HG03571 (cell line): Measurements from ENCODE around the gene SLC25A22.

Experiments
- ATAC-seq: cut with Tn5 transposase; IDR thresholded peaks from one replicate; pipeline ENCODE4 v1.9.1; 2021; ENCODE audit not compliant: unreplicated experiment

The SLC25A22 gene

DNA sequence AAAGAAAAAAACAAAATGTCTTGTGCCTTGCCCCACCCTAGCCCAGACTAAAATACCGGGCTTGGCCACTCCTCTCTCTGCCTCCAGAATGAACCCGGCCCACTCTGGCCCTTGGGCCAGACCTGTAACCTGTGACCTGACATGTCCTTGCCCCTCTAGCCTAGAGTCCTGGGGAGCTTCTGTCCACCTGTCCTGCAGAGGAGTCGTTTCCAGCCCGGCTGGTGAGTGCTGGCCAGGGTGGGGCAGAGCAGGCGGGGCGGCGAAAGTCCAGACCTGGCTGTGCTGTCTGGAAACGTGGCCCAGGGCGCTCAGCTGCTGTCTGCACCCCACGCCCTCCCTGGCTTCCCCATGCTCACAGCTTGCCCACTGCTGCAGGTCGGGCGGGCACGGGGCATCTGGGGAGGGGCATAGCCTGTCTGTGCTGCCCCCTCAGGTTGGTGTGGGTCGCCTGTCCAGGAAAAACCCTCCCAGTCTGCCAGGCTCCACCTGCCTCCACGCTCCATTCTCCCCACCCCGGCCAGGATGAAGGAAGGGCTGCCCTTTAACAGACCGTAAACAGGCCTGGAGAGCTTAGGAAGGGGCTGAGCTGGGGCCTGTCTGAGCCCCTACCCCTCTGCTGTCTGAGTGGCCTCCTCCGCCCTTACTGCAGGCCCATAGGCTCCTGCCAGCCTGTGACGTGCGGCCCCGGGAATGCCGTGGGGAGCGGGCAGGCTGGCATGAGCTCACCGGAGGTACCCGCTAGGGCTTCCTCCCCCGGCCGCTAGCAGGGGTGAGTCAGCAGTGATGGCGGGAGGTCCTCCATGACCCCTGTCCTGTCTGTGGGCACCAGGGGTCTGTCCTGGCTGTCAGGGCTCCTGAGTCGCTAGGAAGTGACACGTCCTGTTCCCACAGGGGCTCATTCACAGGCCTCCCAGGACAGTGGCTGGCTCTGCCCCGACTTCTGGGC, 36.6 kb upstream of the SLC25A22 start:
- no peak for ATAC-seq

GRCh38 chr11:833849-834311, 35.8 kb upstream of the SLC25A22 start:
- no peak for ATAC-seq

GRCh38 chr11:833114-833791, 35.2 kb upstream of the SLC25A22 start:
- no peak for ATAC-seq

GRCh38 chr11:832529-833113, 34.5 kb upstream of the SLC25A22 start, which contains the start of gene CD151:
Gene CD151 (plus strand): TSS chr11:832952. CDS start chr11:836070, 3,118 bp downstream.
- ATAC-seq = no peak

- no peak for ATAC-seq
Measured at GRCh38 chr11:831961-832528, 34.0 kb upstream of the SLC25A22 start.

DNA sequence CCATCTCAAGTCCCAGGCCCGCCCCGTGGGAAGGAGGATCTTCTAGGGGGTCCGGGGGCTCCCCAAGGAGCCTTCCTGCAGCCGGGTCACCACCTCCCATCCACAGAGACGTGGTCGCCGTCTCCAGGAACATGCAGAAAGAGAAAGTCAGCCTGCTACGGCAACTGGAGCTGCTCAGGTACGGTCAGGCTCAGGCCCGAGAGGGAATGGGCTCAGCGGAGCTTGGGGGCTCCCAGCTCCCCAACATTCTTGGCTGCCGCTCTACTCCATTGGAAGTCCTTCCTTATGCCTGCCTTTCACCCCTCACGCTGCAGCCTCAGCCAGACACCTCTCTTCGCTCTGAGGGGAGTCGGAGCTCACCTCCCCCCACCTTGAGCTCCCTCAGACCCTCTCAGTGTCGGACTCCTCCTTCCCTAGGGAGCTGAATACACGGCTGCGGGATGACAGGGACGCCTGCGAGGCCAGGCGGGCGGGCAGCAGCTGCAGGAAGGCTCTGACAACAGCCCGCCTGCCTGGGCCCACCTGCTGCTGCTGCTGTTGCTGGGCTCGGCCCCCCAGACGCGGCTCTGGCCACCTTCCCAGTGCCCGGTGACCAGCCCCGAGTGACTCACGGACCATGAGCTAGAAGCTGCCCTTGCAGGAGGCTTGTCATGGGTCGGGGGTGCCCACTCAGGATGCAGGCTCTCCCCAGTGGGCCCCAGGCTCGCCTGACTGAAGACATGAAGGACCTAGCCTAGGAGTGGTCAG, 33.2 kb upstream of the SLC25A22 start:
- no peak for ATAC-seq

DNA sequence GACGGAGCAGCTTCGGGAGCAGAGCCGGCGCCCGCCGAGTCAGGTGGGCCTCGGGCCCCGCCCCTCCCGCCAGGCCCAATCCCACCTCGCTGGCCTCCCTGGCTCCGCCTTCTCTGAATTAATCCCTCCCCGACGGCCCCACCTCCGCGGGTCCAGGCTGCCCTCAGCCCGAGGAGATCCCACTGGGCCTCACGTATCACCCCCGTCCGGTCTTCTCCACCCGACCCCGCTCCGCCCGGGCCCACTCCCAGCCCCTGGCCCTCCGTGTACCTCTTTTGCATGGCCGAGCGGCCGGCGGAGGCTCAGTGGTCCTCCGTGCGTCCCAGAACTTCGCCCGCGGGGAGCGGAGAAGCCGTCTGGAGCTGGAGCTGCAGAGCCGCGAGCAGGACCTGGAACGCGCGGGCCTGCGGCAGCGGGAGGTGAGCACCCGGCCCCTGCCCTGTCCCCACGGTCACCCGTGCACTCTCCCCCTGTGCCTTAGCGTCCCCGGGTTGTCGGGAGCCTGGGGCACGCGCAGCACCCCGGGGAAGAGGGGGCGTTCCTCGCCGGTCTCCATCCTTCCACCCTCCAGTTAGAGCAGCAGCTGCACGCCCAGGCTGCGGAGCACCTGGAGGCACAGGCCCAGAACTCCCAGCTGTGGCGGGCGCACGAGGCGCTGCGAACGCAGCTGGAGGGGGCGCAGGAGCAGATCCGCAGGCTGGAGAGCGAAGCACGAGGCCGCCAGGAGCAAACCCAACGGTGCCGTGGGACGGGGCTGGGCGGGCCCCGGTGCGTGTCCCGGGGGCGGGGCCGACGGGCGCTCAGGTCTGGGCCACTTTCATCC, 32.4 kb upstream of the SLC25A22 start:
- peak; percentile 42 for ATAC-seq

DNA sequence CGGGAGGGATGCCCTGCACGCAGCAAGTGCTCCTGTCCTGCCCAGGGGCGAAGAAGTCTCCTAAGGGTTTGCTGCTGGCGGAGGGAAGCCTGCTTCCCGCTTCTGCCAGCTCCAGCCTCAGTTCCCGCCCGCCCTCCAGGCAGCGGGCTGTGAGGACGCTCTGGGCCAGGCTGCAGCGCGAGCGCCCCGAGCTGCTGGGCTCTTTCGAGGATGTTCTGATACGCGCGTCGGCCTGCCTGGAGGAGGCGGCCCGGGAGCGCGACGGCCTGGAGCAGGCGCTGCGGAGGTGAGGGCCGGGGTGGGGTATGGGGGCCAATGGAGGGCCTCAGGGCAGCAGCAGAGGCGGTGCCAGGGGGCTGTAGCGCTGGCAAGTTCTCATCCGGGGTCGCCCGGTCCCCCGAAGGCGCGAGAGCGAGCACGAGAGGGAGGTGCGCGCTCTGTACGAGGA, 31.8 kb upstream of the SLC25A22 start:
- no peak for ATAC-seq

- ATAC-seq = no peak
Measured at GRCh38 chr11:829176-829846, 31.2 kb upstream of the SLC25A22 start.

- no peak for ATAC-seq
Measured at GRCh38 chr11:828506-829175, 30.6 kb upstream of the SLC25A22 start.

GRCh38 chr11:827897-828192, 29.8 kb upstream of the SLC25A22 start, which contains the start of gene CRACR2B:
Gene CRACR2B (plus strand): TSS chr11:827919. CDS start chr11:828608, 689 bp downstream.
- ATAC-seq = no peak

DNA sequence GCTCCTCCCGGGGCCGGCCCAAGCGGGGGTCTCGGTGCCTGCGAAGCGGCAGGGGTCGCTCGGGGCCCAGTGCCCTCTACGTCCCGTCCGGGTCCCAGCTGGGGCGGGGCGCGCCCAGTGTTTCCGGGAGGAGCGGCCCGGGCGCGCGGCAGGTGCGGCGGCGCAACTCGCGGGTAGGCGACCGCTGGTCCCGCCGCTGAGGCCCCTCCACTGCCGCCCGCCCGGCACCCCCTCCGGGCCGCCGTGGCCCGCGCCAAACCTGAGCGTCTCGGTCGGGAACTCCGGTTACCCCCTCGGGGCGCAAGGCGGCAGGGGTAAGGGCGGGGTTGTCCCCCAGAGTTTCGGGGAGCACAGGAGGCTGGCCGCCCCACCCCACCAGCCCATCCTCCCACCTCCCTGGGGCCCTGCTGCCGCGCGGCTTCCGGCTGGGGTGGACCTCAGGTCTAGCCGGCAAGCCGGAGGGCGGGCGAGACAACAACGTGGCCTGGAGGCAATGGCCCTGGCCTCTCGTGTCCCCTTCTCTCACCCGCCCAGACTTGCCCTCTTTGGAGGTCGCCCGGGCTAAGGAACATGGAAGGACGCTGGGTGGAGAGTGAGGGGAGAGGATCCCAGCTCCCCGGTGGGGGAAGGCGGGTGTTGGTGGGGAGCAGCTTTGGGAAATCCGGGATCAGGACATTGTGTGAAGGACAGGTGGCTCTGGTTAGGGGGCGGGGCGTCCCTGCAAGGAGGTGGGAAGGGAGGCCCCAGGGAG, 29.2 kb upstream of the SLC25A22 start:
- no peak for ATAC-seq

- ATAC-seq = no peak
Measured at GRCh38 chr11:826836-827145, 28.7 kb upstream of the SLC25A22 start.

GRCh38 chr11:826227-826621, 28.1 kb upstream of the SLC25A22 start:
- no peak for ATAC-seq

DNA sequence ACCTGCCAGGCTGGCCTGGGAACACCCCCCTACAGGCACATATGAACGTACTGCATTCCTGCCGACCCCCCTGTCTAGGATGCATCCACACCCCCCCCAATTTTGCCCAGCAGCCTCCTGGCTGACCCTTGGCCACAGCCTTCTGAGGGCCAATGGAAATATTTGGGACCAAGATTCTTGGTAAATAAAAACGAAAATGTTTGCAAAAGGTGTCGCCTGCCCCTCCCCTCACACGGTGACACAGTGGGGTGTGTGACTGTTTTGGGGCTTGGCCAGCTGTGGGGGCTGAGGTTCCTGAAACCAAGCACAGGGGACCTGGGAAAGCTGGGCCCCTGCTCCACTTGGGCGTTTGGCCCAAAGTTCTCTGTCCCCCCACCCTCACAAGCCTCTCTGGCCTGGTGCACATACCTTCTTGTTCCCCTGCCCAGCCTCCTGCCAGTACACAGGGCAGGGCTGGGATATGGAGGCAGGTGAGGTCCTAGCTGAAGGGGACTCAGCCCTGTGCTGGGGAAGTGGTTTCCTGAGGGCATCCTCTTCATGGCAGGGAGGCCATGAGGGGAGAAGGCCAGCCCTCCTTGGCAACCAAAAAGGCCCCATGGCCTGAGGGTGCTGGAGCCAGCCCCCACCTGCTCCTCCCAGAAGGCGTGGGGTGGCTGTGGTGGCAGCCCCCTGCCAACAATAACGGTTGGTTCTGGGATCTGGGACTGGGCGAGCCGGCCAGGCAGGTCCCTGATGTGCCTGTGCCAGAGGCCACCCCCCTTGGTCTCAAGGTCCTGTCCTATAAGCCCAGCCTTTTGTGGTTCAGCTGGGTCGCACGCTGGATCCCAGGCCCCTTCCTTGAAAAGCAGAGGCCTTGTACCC, 27.5 kb upstream of the SLC25A22 start:
- ATAC-seq = no peak

- no peak for ATAC-seq
Measured at GRCh38 chr11:824942-825341, 26.9 kb upstream of the SLC25A22 start.

- ATAC-seq = no peak
Measured at GRCh38 chr11:824292-824880, 26.3 kb upstream of the SLC25A22 start.
